Measurements from ENCODE around the gene IFNA7. TPM values are rescaled to one million over a fixed set of nuclear protein-coding genes. Genes with fewer than 3 reads are reported as not detected.

Gene IFNA7
- total RNA-seq, 1 donor from 2014 or later: not detected

Other genes with a start within 250 kb of the IFNA7 start
- gene HACD4, start 170.6 kb downstream of the IFNA7 start, total RNA-seq (ENCODE audit: unreplicated experiment): 0.10 TPM
- not detected for gene IFNB1, start 124.3 kb downstream of the IFNA7 start, total RNA-seq (ENCODE audit: unreplicated experiment)
- not detected for gene IFNW1, start 60.4 kb downstream of the IFNA7 start, total RNA-seq (ENCODE audit: unreplicated experiment)
- gene IFNA21, start 35.5 kb downstream of the IFNA7 start, total RNA-seq (ENCODE audit: unreplicated experiment): not detected
- gene IFNA4, start 14.6 kb downstream of the IFNA7 start, total RNA-seq (ENCODE audit: unreplicated experiment): not detected
- not detected for gene IFNA10, start 4.9 kb upstream of the IFNA7 start, total RNA-seq (ENCODE audit: unreplicated experiment)
- gene IFNA16, start 15.1 kb upstream of the IFNA7 start, total RNA-seq (ENCODE audit: unreplicated experiment): not detected
- gene IFNA17, start 26.0 kb upstream of the IFNA7 start, total RNA-seq (ENCODE audit: unreplicated experiment): not detected
- not detected for gene IFNA14, start 37.8 kb upstream of the IFNA7 start, total RNA-seq (ENCODE audit: unreplicated experiment)
- not detected for gene IFNA5, start 103.1 kb upstream of the IFNA7 start, total RNA-seq (ENCODE audit: unreplicated experiment)
- 38.7 TPM for gene KLHL9, start 133.2 kb upstream of the IFNA7 start, total RNA-seq (ENCODE audit: unreplicated experiment)
- gene IFNA6, start 148.7 kb upstream of the IFNA7 start, total RNA-seq (ENCODE audit: unreplicated experiment): not detected
- not detected for gene IFNA13, start 165.9 kb upstream of the IFNA7 start, total RNA-seq (ENCODE audit: unreplicated experiment)
- not detected for gene IFNA2, start 183.2 kb upstream of the IFNA7 start, total RNA-seq (ENCODE audit: unreplicated experiment)
- gene IFNA8, start 206.9 kb upstream of the IFNA7 start, total RNA-seq (ENCODE audit: unreplicated experiment): not detected
- not detected for gene IFNA1, start 238.2 kb upstream of the IFNA7 start, total RNA-seq (ENCODE audit: unreplicated experiment)

All from glutamatergic neuron (in vitro differentiated cells).